ENCODE data around the gene MYCBP2.

Gene MYCBP2

DNA sequence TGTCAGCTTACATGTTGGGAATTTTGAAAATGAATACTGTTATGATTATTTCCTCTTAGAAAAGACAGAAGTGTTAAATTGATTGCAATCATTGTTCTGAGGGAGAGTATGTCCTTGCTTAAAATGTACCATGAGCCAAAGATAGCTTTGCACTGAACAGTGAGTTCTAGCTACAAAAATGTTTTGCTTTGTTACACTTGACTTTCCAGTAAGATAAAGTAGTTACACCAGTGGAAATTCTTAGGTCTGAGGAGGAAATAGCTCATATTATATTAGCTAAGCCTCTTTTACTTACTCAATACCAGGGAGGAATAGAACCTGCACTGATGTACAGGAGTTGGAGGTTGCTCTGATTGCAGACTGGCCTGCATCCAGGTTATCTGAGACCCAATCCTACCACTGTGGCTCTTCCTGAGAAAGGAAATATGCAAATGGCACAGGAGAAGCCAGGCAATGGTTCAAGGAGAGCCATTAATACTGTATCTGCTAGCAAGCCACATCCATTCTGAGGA is 246.9 kb downstream of the MYCBP2 start:
- TF ChIP-seq, protein P1, sequence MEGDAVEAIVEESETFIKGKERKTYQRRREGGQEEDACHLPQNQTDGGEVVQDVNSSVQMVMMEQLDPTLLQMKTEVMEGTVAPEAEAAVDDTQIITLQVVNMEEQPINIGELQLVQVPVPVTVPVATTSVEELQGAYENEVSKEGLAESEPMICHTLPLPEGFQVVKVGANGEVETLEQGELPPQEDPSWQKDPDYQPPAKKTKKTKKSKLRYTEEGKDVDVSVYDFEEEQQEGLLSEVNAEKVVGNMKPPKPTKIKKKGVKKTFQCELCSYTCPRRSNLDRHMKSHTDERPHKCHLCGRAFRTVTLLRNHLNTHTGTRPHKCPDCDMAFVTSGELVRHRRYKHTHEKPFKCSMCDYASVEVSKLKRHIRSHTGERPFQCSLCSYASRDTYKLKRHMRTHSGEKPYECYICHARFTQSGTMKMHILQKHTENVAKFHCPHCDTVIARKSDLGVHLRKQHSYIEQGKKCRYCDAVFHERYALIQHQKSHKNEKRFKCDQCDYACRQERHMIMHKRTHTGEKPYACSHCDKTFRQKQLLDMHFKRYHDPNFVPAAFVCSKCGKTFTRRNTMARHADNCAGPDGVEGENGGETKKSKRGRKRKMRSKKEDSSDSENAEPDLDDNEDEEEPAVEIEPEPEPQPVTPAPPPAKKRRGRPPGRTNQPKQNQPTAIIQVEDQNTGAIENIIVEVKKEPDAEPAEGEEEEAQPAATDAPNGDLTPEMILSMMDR (IDR thresholded peaks at IDR 0.05; ENCODE audit: poor library complexity, severe bottlenecking): no peak
- Histone ChIP-seq H3K27me3 (ENCODE audit: insufficient read depth, poor library complexity, severe bottlenecking) (no peaks in the 10 kb centered on the region), H3K4me1 (ENCODE audit: insufficient read depth, poor library complexity, severe bottlenecking) (no peaks in the 10 kb centered on the region), H3K9me3 (ENCODE audit: severe bottlenecking) (no peaks in the 10 kb centered on the region), H3K27ac (ENCODE audit: poor library complexity, severe bottlenecking) (no peak overlapping the region), H3K4me3 (ENCODE audit: severe bottlenecking) (no peak overlapping the region), H3K36me3 (ENCODE audit: low read depth) (peaks cover 61% of the 10 kb centered on the region)
- ATAC-seq (ENCODE audit: low read depth) (no peak), DNase-seq (ENCODE audit: low spot score) (no peak)

- TF ChIP-seq, protein P1 (IDR thresholded peaks at IDR 0.05; ENCODE audit: poor library complexity, severe bottlenecking): no peak
- H3K4me3 ChIP-seq (ENCODE audit: severe bottlenecking): no peak overlapping the region
- H3K27me3 ChIP-seq (ENCODE audit: insufficient read depth, poor library complexity, severe bottlenecking): no peaks in the 10 kb centered on the region
- no peak overlapping the region for H3K27ac ChIP-seq (ENCODE audit: poor library complexity, severe bottlenecking)
- ATAC-seq (ENCODE audit: low read depth) (no peak), DNase-seq (ENCODE audit: low spot score) (no peak)
- H3K36me3 ChIP-seq (ENCODE audit: low read depth): peaks cover 57% of the 10 kb centered on the region
- no peaks in the 10 kb centered on the region for H3K9me3 ChIP-seq (ENCODE audit: severe bottlenecking)
- H3K4me1 ChIP-seq (ENCODE audit: insufficient read depth, poor library complexity, severe bottlenecking): no peaks in the 10 kb centered on the region
Observed at GRCh38 chr13:77067519-77067918, 259.4 kb downstream of the MYCBP2 start.

- ATAC-seq (ENCODE audit: low read depth) (no peak), DNase-seq (ENCODE audit: low spot score) (no peak)
- TF ChIP-seq, protein P1 (IDR thresholded peaks at IDR 0.05; ENCODE audit: poor library complexity, severe bottlenecking): no peak
- H3K27me3 ChIP-seq (ENCODE audit: insufficient read depth, poor library complexity, severe bottlenecking): no peaks in the 10 kb centered on the region
- H3K36me3 ChIP-seq (ENCODE audit: low read depth): peaks cover 70% of the 10 kb centered on the region
- no peaks in the 10 kb centered on the region for H3K9me3 ChIP-seq (ENCODE audit: severe bottlenecking)
- H3K27ac ChIP-seq (ENCODE audit: poor library complexity, severe bottlenecking): no peak overlapping the region
- no peaks in the 10 kb centered on the region for H3K4me1 ChIP-seq (ENCODE audit: insufficient read depth, poor library complexity, severe bottlenecking)
- H3K4me3 ChIP-seq (ENCODE audit: severe bottlenecking): no peak overlapping the region
Observed at GRCh38 chr13:77065461-77066147, 261.3 kb downstream of the MYCBP2 start.

- Histone ChIP-seq H3K27ac (ENCODE audit: poor library complexity, severe bottlenecking) (no peak overlapping the region), H3K9me3 (ENCODE audit: severe bottlenecking) (no peaks in the 10 kb centered on the region), H3K36me3 (ENCODE audit: low read depth) (peaks cover 53% of the 10 kb centered on the region), H3K4me3 (ENCODE audit: severe bottlenecking) (no peak overlapping the region), H3K4me1 (ENCODE audit: insufficient read depth, poor library complexity, severe bottlenecking) (no peaks in the 10 kb centered on the region), H3K27me3 (ENCODE audit: insufficient read depth, poor library complexity, severe bottlenecking) (no peaks in the 10 kb centered on the region)
- ATAC-seq (ENCODE audit: low read depth): no peak
- DNase-seq (ENCODE audit: low spot score): no peak
- TF ChIP-seq, protein P1 (IDR thresholded peaks at IDR 0.05; ENCODE audit: poor library complexity, severe bottlenecking): no peak
Observed at GRCh38 chr13:77062097-77062496, 264.8 kb downstream of the MYCBP2 start.

- no peak for ATAC-seq (ENCODE audit: low read depth)
Observed at GRCh38 chr13:77061362-77061761, 265.5 kb downstream of the MYCBP2 start.

More at GRCh38 chr13:77061362-77061761, 265.5 kb downstream of the MYCBP2 start:
- Histone ChIP-seq H3K27me3 (ENCODE audit: insufficient read depth, poor library complexity, severe bottlenecking) (no peaks in the 10 kb centered on the region), H3K4me1 (ENCODE audit: insufficient read depth, poor library complexity, severe bottlenecking) (no peaks in the 10 kb centered on the region), H3K36me3 (ENCODE audit: low read depth) (peaks cover 54% of the 10 kb centered on the region), H3K9me3 (ENCODE audit: severe bottlenecking) (no peaks in the 10 kb centered on the region), H3K27ac (ENCODE audit: poor library complexity, severe bottlenecking) (no peak overlapping the region), H3K4me3 (ENCODE audit: severe bottlenecking) (no peak overlapping the region)
- TF ChIP-seq, protein P1 (IDR thresholded peaks at IDR 0.05; ENCODE audit: poor library complexity, severe bottlenecking): no peak
- DNase-seq (ENCODE audit: low spot score): no peak
